ENCODE measurements around the gene ATP1A1.

The ATP1A1 gene

DNA sequence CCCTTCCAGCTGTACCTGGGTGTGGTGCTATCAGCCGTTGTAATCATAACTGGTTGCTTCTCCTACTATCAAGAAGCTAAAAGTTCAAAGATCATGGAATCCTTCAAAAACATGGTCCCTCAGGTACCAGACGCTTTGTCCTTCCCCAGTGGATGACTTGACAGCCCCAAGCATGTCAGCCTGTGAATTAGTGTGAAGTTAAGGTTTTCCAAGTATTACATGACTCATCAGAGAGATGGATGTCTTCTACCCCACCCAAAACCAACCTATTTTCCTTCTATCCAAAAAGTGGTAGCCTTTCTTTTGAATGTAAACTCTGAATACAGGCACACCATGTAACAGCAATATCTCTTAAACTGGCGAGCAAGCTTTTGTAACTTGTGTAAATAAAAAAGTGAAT, 15.1 kb downstream of the ATP1A1 start:
- DNase-seq (ENCODE audit: low read depth), result no peak
- no peak overlapping the region for H3K4me3 ChIP-seq (replicated peaks; ENCODE audit: low read depth, low read length)
- TF ChIP-seq, protein P1, sequence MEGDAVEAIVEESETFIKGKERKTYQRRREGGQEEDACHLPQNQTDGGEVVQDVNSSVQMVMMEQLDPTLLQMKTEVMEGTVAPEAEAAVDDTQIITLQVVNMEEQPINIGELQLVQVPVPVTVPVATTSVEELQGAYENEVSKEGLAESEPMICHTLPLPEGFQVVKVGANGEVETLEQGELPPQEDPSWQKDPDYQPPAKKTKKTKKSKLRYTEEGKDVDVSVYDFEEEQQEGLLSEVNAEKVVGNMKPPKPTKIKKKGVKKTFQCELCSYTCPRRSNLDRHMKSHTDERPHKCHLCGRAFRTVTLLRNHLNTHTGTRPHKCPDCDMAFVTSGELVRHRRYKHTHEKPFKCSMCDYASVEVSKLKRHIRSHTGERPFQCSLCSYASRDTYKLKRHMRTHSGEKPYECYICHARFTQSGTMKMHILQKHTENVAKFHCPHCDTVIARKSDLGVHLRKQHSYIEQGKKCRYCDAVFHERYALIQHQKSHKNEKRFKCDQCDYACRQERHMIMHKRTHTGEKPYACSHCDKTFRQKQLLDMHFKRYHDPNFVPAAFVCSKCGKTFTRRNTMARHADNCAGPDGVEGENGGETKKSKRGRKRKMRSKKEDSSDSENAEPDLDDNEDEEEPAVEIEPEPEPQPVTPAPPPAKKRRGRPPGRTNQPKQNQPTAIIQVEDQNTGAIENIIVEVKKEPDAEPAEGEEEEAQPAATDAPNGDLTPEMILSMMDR (IDR thresholded peaks at IDR 0.05; ENCODE audit: low read length, missing control alignments), result no peak

DNA sequence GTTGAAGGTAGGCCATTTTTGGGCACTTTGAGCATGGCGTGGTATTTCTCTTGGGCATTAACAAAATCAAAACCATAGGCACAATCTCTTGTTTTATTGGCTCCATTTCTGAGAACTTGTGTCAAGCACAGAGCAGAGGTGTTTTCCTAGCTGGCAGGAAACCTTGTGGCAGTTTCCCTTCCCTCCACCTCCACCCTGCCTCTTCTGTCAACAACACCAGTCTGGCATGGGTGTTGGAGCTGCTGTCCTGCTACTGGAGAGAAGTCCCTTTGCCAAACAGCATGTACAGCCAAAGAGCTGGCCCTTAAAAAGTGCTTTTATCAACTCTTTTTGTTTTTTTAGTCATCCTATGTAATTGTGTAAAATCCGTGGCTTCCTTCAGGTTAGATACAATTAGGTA, 16.0 kb downstream of the ATP1A1 start:
- H3K4me3 ChIP-seq (replicated peaks; ENCODE audit: low read depth, low read length), result no peak overlapping the region
- TF ChIP-seq, protein P1 (IDR thresholded peaks at IDR 0.05; ENCODE audit: low read length, missing control alignments), result no peak
- DNase-seq (ENCODE audit: low read depth), result no peak

DNA sequence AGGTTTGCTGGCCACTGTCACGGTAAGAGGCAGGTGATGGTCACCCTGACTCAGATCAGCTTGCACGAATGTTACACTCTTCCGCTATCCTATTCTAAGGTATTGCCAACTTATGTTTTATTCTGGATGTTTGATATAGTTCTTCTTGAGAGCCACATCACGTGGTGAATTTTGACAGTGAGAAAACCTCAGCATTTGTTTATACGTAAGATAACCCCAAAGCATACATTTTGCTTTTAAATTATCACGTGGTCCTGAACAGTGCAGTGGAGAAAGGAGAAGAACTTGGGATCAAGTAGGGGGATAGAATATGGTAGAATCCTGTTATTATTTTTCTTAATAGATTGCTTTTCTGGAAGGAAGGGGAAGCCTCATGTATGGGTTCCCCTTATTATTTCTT, 16.6 kb downstream of the ATP1A1 start:
- DNase-seq (ENCODE audit: low read depth), result no peak
- TF ChIP-seq, protein P1 (IDR thresholded peaks at IDR 0.05; ENCODE audit: low read length, missing control alignments), result no peak
- no peak overlapping the region for H3K4me3 ChIP-seq (replicated peaks; ENCODE audit: low read depth, low read length)

DNA sequence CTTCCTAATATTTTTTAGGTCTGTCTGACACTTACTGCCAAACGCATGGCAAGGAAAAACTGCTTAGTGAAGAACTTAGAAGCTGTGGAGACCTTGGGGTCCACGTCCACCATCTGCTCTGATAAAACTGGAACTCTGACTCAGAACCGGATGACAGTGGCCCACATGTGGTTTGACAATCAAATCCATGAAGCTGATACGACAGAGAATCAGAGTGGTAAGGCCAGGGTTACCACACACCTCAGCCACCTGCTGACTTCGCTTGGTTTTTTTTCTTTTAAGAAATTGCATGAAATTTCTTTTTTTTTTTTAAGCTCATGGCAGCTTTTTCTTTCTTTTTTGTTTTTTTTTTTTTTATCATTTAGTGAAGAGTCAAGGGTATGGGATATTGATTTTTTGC, 17.2 kb downstream of the ATP1A1 start:
- DNase-seq (ENCODE audit: low read depth), result no peak
- TF ChIP-seq, protein P1 (IDR thresholded peaks at IDR 0.05; ENCODE audit: low read length, missing control alignments), result no peak
- no peak overlapping the region for H3K4me3 ChIP-seq (replicated peaks; ENCODE audit: low read depth, low read length)

DNA sequence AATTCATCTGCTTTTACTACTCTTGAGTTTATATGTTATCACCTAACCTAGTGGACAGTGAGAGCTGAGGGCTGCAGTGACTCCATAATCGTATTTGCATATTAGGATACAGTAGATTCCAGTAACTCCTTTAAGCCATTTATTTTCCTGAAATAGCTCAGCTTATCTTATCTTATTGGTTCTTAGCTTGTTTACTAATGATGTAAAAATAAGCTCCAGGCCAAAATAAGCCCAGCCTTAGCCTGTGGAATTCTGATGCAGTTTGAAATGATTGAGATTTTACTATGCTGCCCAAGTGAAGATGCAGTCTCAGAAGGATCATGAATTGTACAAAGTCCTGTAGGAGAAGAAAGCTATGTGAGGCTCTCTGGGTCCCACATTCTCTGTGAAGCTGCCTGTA, 18.1 kb downstream of the ATP1A1 start:
- H3K4me3 ChIP-seq (replicated peaks; ENCODE audit: low read depth, low read length), result no peak overlapping the region
- TF ChIP-seq, protein P1 (IDR thresholded peaks at IDR 0.05; ENCODE audit: low read length, missing control alignments), result no peak
- DNase-seq (ENCODE audit: low read depth), result peak; percentile 13

DNA sequence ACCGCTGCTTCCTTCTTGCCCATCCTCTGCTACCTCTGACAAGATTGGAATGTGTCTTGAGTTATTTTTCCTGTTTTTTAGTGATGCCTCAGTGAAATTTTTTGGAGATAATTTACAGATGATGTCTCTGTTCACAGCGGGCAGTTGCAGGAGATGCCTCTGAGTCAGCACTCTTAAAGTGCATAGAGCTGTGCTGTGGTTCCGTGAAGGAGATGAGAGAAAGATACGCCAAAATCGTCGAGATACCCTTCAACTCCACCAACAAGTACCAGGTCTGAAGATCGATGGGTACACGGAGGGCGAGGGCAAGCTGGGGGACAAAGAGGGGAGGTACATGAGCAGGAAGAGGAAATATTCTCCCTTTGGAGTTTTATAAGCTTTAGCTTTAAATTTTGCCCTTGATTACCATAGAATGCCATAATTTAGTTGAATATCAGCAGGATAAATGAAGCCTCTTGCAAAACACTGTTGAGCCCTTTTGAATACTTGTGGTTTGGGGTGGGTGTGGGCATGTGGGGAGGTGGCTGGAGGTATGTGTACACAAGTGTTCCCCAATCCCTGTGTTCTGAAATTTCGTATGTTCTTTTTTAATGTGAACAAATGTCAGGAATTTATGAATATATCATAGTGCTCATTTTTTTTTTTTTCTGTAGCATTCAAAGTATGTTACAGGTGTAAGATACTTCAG, 19.8 kb downstream of the ATP1A1 start:
- DNase-seq (ENCODE audit: low read depth), result no peak
- no peak overlapping the region for H3K4me3 ChIP-seq (replicated peaks; ENCODE audit: low read depth, low read length)
- TF ChIP-seq, protein P1 (IDR thresholded peaks at IDR 0.05; ENCODE audit: low read length, missing control alignments), result no peak

DNA sequence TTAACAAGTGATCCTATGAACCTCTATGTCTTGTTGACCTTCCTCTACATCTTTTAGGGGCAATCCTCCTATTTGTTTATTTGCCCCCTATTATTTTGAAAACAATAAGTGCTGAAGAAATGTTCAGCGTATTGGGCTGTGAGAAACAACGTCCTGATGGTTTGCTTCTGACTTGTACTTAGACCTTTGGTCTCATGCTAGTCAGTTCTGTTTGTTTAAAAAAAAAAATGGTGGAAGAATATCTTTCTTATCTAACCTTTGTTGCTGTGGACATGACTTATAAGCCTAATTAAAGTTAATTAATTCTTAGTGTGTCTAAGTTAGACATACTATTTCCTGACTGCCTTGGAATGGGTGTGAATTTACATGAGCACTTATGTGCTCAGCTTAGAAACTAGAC, 20.7 kb downstream of the ATP1A1 start:
- no peak overlapping the region for H3K4me3 ChIP-seq (replicated peaks; ENCODE audit: low read depth, low read length)
- DNase-seq (ENCODE audit: low read depth), result no peak
- TF ChIP-seq, protein P1 (IDR thresholded peaks at IDR 0.05; ENCODE audit: low read length, missing control alignments), result no peak
